ENCODE measurements around the gene CPLX4. TPM values are rescaled to one million over a fixed set of nuclear protein-coding genes. Genes with fewer than 3 reads are reported as not detected.

Gene CPLX4
- total and polyA plus RNA-seq, 10 donors, result 0.04 TPM; not detected in 9

DNA sequence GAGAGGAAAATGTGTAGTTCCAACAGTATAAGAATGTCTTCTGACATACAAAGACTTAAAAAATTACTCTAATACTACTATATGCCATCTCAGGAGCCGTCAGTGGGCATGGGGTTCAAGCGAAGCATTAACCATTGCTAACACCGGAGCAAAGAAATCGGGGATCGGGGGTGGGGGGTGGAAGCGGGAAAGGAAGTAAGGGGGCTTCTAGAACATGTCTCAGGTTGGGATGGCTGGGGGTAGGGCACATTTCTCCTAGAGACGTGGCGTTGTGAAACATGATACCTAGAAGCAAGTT is 39.9 kb upstream of the CPLX4 start:
- Histone ChIP-seq H3K27ac (peak overlapping the region; percentile 64 to 91 (median 87)), H3K36me3 (peaks cover 0 to 23% (median 12%) of the 10 kb centered on the region in 6 donors), H3K27me3 (replicated peaks in 1 of 7) (no peaks in the 10 kb centered on the region), H3K4me1 (peaks cover 14 to 45% (median 37%) of the 10 kb centered on the region in 6 donors), H3K4me3 (peak overlapping the region; percentile 74 to 96 (median 86)), H3K9me3 (no peaks in the 10 kb centered on the region)
- TF ChIP-seq POLR2A (IDR thresholded peaks at IDR 0.05), result no peak
- no peak for TF ChIP-seq POLR2AphosphoS5 (IDR thresholded peaks at IDR 0.05)
- TF ChIP-seq, protein P1, sequence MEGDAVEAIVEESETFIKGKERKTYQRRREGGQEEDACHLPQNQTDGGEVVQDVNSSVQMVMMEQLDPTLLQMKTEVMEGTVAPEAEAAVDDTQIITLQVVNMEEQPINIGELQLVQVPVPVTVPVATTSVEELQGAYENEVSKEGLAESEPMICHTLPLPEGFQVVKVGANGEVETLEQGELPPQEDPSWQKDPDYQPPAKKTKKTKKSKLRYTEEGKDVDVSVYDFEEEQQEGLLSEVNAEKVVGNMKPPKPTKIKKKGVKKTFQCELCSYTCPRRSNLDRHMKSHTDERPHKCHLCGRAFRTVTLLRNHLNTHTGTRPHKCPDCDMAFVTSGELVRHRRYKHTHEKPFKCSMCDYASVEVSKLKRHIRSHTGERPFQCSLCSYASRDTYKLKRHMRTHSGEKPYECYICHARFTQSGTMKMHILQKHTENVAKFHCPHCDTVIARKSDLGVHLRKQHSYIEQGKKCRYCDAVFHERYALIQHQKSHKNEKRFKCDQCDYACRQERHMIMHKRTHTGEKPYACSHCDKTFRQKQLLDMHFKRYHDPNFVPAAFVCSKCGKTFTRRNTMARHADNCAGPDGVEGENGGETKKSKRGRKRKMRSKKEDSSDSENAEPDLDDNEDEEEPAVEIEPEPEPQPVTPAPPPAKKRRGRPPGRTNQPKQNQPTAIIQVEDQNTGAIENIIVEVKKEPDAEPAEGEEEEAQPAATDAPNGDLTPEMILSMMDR (IDR thresholded peaks at IDR 0.05 in 8 of 11, conservative IDR thresholded peaks at IDR 0.05 in 3 of 11), result no peak
- WGBS, 5 donors, result 0 to 2% (median 1%) methylated on average over 8 of the region's 8 CpGs
- intact Hi-C loops (cut with DNase I; ENCODE audit: low total_unique reads), result no loop called here
- no peak for DNase-seq

DNA sequence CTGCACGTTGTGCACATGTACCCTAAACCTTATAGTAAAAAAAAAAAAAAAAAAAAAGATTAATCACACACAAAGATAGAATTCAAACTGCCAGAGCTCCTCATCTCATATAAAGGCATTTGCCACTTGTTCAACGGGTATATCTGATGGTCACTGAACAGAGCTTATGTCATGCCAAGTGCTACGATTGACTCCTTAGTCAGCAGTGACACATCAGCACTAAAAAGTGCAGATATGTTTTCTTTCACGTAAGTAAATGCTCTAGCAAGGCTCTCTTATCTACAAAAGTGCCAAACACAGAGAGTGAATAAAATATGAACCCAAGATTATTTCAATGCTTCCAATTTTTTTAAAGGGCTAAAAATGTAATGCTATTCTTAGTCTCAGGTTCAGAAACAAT is 39.5 kb upstream of the CPLX4 start:
- DNase-seq, result no peak
- peak overlapping the region in 7 of 8 donors; percentile 76 to 91 (median 87) for H3K27ac ChIP-seq
- TF ChIP-seq, protein P1 (IDR thresholded peaks at IDR 0.05 in 8 of 11, conservative IDR thresholded peaks at IDR 0.05 in 3 of 11), result no peak
- TF ChIP-seq POLR2AphosphoS5 (IDR thresholded peaks at IDR 0.05) (no peak), POLR2A (IDR thresholded peaks at IDR 0.05) (no peak)
- H3K4me3 ChIP-seq, result peak overlapping the region; percentile 74 to 96 (median 86)
- peaks cover 1 to 27% (median 16%) of the 10 kb centered on the region in 6 donors for H3K36me3 ChIP-seq
- 16 to 37% (median 21%) methylated on average over 4 of the region's 4 CpGs for WGBS, 5 donors
- H3K27me3 ChIP-seq (replicated peaks in 1 of 7), result no peaks in the 10 kb centered on the region
- H3K4me1 ChIP-seq, result peaks cover 14 to 48% (median 39%) of the 10 kb centered on the region in 6 donors
- intact Hi-C loops (cut with DNase I; ENCODE audit: low total_unique reads), result no loop called here
- no peaks in the 10 kb centered on the region for H3K9me3 ChIP-seq

DNA sequence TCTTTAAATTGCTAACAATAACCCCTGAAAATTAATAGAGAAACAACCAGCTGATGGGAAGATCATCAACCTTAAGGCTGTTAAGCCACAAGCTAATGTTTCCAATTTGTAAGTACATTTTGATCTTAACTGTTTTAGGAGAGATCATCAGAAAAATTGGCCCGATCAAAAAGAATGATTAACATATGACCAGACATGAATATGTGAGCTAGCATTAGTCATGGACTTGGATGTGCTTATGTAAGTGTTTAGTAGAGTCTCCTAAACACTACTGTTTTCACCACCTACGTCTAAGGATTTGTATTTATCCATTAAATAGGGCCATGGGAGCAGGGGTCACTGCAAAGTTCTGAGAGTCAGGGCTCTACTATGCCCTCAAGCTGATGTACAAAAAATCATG is 36.3 kb upstream of the CPLX4 start:
- 87 to 100% (median 94%) methylated on average over 2 of the region's 2 CpGs for WGBS, 5 donors
- Histone ChIP-seq H3K27ac (no peak overlapping the region), H3K4me1 (peaks cover 11 to 47% (median 32%) of the 10 kb centered on the region in 6 donors), H3K27me3 (replicated peaks in 1 of 7) (no peaks in the 10 kb centered on the region), H3K9me3 (no peaks in the 10 kb centered on the region), H3K36me3 (peaks cover 5 to 59% (median 47%) of the 10 kb centered on the region in 6 donors), H3K4me3 (no peak overlapping the region)
- DNase-seq, result no peak
- intact Hi-C loops (cut with DNase I; ENCODE audit: low total_unique reads), result no loop called here
- TF ChIP-seq, protein P1 (IDR thresholded peaks at IDR 0.05 in 8 of 11, conservative IDR thresholded peaks at IDR 0.05 in 3 of 11), result no peak
- no peak for TF ChIP-seq POLR2A (IDR thresholded peaks at IDR 0.05)
- TF ChIP-seq POLR2AphosphoS5 (IDR thresholded peaks at IDR 0.05), result no peak

DNA sequence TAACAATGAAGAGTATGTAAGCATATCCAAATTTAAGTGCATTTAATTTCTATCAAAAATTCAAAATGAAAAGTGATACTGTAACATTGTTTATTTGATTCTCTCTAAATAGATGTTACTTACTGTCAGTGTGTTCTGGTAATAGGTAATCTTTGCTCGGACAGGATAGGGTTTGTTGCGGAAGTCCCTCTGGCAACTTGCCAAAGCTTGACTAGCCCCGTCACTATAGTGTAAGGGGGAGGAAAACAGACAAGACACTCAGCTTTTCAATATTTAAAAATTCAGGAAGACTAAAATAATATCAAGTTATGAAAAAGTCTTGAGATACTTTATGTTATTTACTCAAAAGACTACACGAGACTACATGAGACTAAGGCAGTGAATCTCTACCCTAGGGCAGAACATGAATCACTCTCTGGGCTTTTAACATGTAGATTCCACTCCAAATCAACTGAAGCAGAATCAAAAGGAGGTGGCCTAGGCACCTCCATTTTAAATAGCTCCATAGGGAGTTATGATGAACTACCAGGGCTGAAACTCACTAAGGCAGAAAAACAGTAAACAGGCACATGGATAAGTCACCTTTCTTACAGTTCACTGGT is 34.7 kb upstream of the CPLX4 start:
- DNase-seq, result no peak
- WGBS, 5 donors, result 56 to 80% (median 64%) methylated on average over 4 of the region's 4 CpGs
- intact Hi-C loops (cut with DNase I; ENCODE audit: low total_unique reads), result no loop called here

More for the DNA sequence above, 34.7 kb upstream of the CPLX4 start:
- H3K27me3 ChIP-seq (replicated peaks in 1 of 7), result no peaks in the 10 kb centered on the region
- H3K27ac ChIP-seq, result no peak overlapping the region
- H3K9me3 ChIP-seq, result no peaks in the 10 kb centered on the region
- TF ChIP-seq, protein P1 (IDR thresholded peaks at IDR 0.05 in 8 of 11, conservative IDR thresholded peaks at IDR 0.05 in 3 of 11), result no peak
- no peak for TF ChIP-seq POLR2A (IDR thresholded peaks at IDR 0.05)
- no peak for TF ChIP-seq POLR2AphosphoS5 (IDR thresholded peaks at IDR 0.05)
- H3K4me1 ChIP-seq, result peaks cover 10 to 34% (median 26%) of the 10 kb centered on the region in 6 donors
- no peak overlapping the region for H3K4me3 ChIP-seq
- peaks cover 7 to 75% (median 62%) of the 10 kb centered on the region in 6 donors for H3K36me3 ChIP-seq
